Psoas muscle (tissue), 8 donors: ENCODE measurements around the gene YIF1A. TPM values are rescaled to one million over a fixed set of nuclear protein-coding genes. Genes with fewer than 3 reads are reported as not detected.

Source experiments
- ATAC-seq, 4 donors: fragments of 200-7000 bp; cut with Tn5 transposase; one replicate each; pipeline ENCODE4 v1.9.1; 2020; ENCODE audit warnings: moderate library complexity in 3 of 4, mild to moderate bottlenecking in 2 of 4
- DNase-seq, 2 donors: peaks; one replicate each; pipeline ENCODE4 v3.0.0-alpha.2; 2020
- H3K27ac ChIP-seq: fragments of 200-600 bp; one replicate; pipeline ENCODE4 v1.8.0; 2022
- H3K27me3 ChIP-seq, 3 donors: fragments of 200-600 bp in 1 of 3; one replicate each; pipeline versions ENCODE4 v1.6.1 to v1.8.0; 2013 to 2022; ENCODE audit warnings: low read length in 2 of 3, mild to moderate bottlenecking in 2 of 3, moderate library complexity in 1 of 3; ENCODE audit not compliant: insufficient read depth in 3 of 3
- H3K36me3 ChIP-seq, 2 donors: fragments of 200-600 bp in 1 of 2; one replicate each; pipeline versions ENCODE4 v1.6.1 to v1.8.0; 2013 to 2022; ENCODE audit warnings: low read depth in 1 of 2, mild to moderate bottlenecking in 1 of 2, moderate library complexity in 1 of 2; ENCODE audit not compliant: insufficient read depth in 1 of 2
- H3K4me1 ChIP-seq: fragments of 200-600 bp; one replicate; pipeline ENCODE4 v1.8.0; 2022
- H3K4me3 ChIP-seq: fragments of 200-600 bp; one replicate; pipeline ENCODE4 v1.8.0; 2022; ENCODE audit warnings: mild to moderate bottlenecking
- H3K9me3 ChIP-seq: fragments of 200-600 bp; one replicate; pipeline ENCODE4 v1.8.0; 2022
- CTCF ChIP-seq: fragments of 200-600 bp; IDR thresholded peaks from one replicate; pipeline ENCODE4 v1.8.0; 2022; ENCODE audit warnings: antibody characterized with exemption
- WGBS, 3 donors: extraction: QIAGEN DNeasy Blood & Tissue Kit; methylation state at CpG; one replicate each; pipeline versions ENCODE4 v1.1.6 to v1.1.7; 2013; 5-methylcytosine and 5-hydroxymethylcytosine counted together
- intact Hi-C, 2 donors: fragments of 100-400 bp; cut with DNase I; formaldehyde crosslinking; loops; one replicate each; pipeline versions ENCODE4 v1.11.0 to v1.14.2; 2022
- polyA plus RNA-seq, 3 donors: library from polyadenylated mRNA; stranded (reverse); fragments of 200-250 nt; gene quantifications; one replicate each; pipeline ENCODE4 v1.2.3, GENCODE V29; 2013
- total RNA-seq, 4 donors: library from RNA; stranded (reverse); fragmentation: NEBNext Ultra II Directional in 2 of 4; extraction: Animal tissue kit (Norgen Biotek cat#: 25700) in 2 of 4; gene quantifications; one replicate each; pipeline versions ENCODE4 v1.2.1 to v1.2.4, GENCODE V29; 2021 to 2023
- donor health status: healthy with polysubstance abuse.
- donor health status: DM: no; HTN: no; CAD: no; lungs with moderate emphysema.
- donor health status: Bipolar disorder and iron deficiency.
- donor health status: healthy.
- donor health status: DM: yes; HTN: yes; CAD: no.
- donor health status: DM: no; HTN: no; CAD: no.
- donor health status: DM: no; HTN: no; CAD: no.
- donor health status: DM: yes; HTN: yes; CAD: no.

YIF1A gene
- total and polyA plus RNA-seq, 7 donors, result 70.1 to 161 (median 87.4) TPM

- Histone ChIP-seq H3K27me3 (no peaks in the 10 kb centered on the region), H3K27ac (no peak overlapping the region), H3K9me3 (no peaks in the 10 kb centered on the region), H3K4me3 (no peak overlapping the region), H3K4me1 (peaks cover 11% of the 10 kb centered on the region), H3K36me3 (peaks cover 0 to 67% of the 10 kb centered on the region in 2 donors)
- TF ChIP-seq CTCF, result no peak
- no peak for DNase-seq
- WGBS, 3 donors, result 91 to 96% (median 94%) methylated on average over 4 of the region's 4 CpGs
- no peak for ATAC-seq
- intact Hi-C loops, result no loop called here
Measured at GRCh38 chr11:66263231-66263630, 25.7 kb downstream of the YIF1A start.

GRCh38 chr11:66262696-66263095 lies 26.2 kb downstream of the YIF1A start:
- no peak for TF ChIP-seq CTCF
- WGBS, 3 donors, result 91 to 94% (median 92%) methylated on average over 12 of the region's 12 CpGs
- intact Hi-C loops, result no loop called here
- ATAC-seq, result no peak
- H3K4me1 ChIP-seq, result peaks cover 11% of the 10 kb centered on the region
- H3K27ac ChIP-seq, result no peak overlapping the region
- H3K36me3 ChIP-seq, result peaks cover 0 to 67% of the 10 kb centered on the region in 2 donors
- H3K27me3 ChIP-seq, result no peaks in the 10 kb centered on the region
- no peaks in the 10 kb centered on the region for H3K9me3 ChIP-seq
- DNase-seq, result peak in 1 of 2 donors; percentile 40
- no peak overlapping the region for H3K4me3 ChIP-seq

DNA sequence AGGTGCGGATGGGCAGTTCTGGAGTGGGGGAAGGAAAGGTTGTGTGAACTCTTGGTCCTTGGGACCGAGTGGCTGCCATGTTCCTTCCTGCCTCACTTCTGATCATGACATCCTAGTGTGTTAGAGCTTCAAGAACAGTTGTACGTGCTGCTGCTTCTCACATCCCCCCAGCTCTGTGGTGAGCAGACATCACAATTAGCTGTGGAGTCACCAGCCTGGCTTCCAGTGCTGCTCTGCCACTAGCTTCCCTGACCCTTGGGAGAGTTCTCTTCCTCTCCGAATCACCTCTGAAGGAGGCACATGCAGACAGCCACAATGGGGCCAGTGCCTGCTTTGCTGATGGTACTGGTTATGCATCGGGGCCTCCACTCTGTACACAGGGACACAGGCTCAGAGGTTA lies 26.8 kb downstream of the YIF1A start:
- DNase-seq (peak in 1 of 2 donors; percentile 40), ATAC-seq (no peak)
- peaks cover 0 to 67% of the 10 kb centered on the region in 2 donors for H3K36me3 ChIP-seq
- 92 to 93% (median 92%) methylated on average over 5 of the region's 5 CpGs for WGBS, 3 donors
- H3K4me1 ChIP-seq, result peaks cover 11% of the 10 kb centered on the region
- no peak overlapping the region for H3K4me3 ChIP-seq
- intact Hi-C loops, result no loop called here
- no peaks in the 10 kb centered on the region for H3K27me3 ChIP-seq
- H3K9me3 ChIP-seq, result no peaks in the 10 kb centered on the region
- no peak for TF ChIP-seq CTCF
- H3K27ac ChIP-seq, result no peak overlapping the region

DNA sequence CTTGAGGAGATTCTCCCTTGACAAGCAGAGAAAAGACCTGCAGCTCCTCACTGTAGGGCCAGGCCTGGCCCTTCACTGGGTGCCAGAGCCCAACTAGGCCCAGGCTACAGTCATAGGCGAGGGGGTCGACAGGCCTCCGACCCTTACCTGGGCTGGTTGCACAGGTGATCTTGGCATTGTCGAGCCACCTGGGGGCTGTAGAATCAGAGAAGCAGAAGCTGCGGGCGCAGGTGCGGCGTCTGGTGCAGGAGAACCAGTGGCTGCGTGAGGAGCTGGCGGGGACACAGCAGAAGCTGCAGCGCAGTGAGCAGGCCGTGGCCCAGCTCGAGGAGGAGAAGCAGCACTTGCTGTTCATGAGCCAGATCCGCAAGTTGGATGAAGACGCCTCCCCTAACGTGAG lies 27.4 kb downstream of the YIF1A start:
- ATAC-seq, result no peak
- Histone ChIP-seq H3K9me3 (no peaks in the 10 kb centered on the region), H3K27me3 (no peaks in the 10 kb centered on the region), H3K27ac (no peak overlapping the region), H3K4me1 (peaks cover 6% of the 10 kb centered on the region), H3K4me3 (no peak overlapping the region), H3K36me3 (peaks cover 0 to 67% of the 10 kb centered on the region in 2 donors)
- DNase-seq, result peak in 1 of 2 donors; percentile 37
- intact Hi-C loops, result no loop called here
- 88 to 94% (median 93%) methylated on average over 16 of the region's 16 CpGs for WGBS, 3 donors
- no peak for TF ChIP-seq CTCF

GRCh38 chr11:66259956-66260355 lies 29.0 kb downstream of the YIF1A start:
- H3K27me3 ChIP-seq, result no peaks in the 10 kb centered on the region
- H3K4me1 ChIP-seq, result peaks cover 6% of the 10 kb centered on the region
- TF ChIP-seq CTCF, result no peak
- H3K27ac ChIP-seq, result no peak overlapping the region
- ATAC-seq, result no peak
- no peak overlapping the region for H3K4me3 ChIP-seq
- no peak for DNase-seq
- H3K9me3 ChIP-seq, result no peaks in the 10 kb centered on the region
- intact Hi-C loops, result loop anchor here in 1 of 2 donors (1.0 kb wide), 1 partner anchor 39 kb away; no protein-coding TSS in a partner anchor
- WGBS, 3 donors, result 61 to 73% (median 73%) methylated on average over 4 of the region's 4 CpGs
- H3K36me3 ChIP-seq, result peaks cover 0 to 61% of the 10 kb centered on the region in 2 donors
